GM23338 (cell line): ENCODE results near the gene SETD1A.

Experiments
- CREB1 ChIP-seq: fragments of 250-450 bp; sonication (Bioruptor Pico); IDR thresholded peaks from 2 replicates; pipeline ENCODE4 v1.5.0; 2020; ENCODE audit warnings: low read depth, mild to moderate bottlenecking, moderate library complexity
- EZH2 ChIP-seq: fragments of 200-600 bp; sonication (generic); IDR thresholded peaks from one replicate; pipeline ENCODE4 v1.8.0; 2017; ENCODE audit warnings: antibody characterized with exemption, mild to moderate bottlenecking, low read depth; ENCODE audit not compliant: unreplicated experiment
- EZH2phosphoT487 ChIP-seq: fragments of 200-600 bp; sonication (generic); IDR thresholded peaks from one replicate; pipeline ENCODE4 v1.8.1; 2018; ENCODE audit warnings: antibody characterized with exemption; ENCODE audit not compliant: unreplicated experiment
- JUNB ChIP-seq: IDR thresholded peaks from one replicate; pipeline ENCODE4 v1.6.1; 2016; ENCODE audit warnings: antibody characterized with exemption; ENCODE audit not compliant: unreplicated experiment
- NANOG ChIP-seq: IDR thresholded peaks from 2 replicates; pipeline ENCODE4 v1.6.1; 2016; ENCODE audit warnings: antibody characterized with exemption, borderline replicate concordance
- POLR2AphosphoS5 ChIP-seq: IDR thresholded peaks from 2 replicates; pipeline ENCODE4 v1.6.1; 2016; ENCODE audit warnings: antibody characterized with exemption, low read depth
- STAT1 ChIP-seq: IDR thresholded peaks from one replicate; pipeline ENCODE4 v1.6.1; 2016; ENCODE audit warnings: antibody characterized with exemption; ENCODE audit not compliant: unreplicated experiment
- ZNF114 ChIP-seq: fragments of 250-450 bp; sonication (Bioruptor Pico); IDR thresholded peaks from 2 replicates; pipeline ENCODE4 v1.5.0; 2020; ENCODE audit warnings: mild to moderate bottlenecking, moderate library complexity
- ZNF331 ChIP-seq: fragments of 250-450 bp; sonication (Bioruptor Pico); IDR thresholded peaks from 2 replicates; pipeline ENCODE4 v1.5.0; 2020; ENCODE audit warnings: low read depth, mild to moderate bottlenecking, moderate library complexity
- TF ChIP-seq, protein P1 (sequence below), 2 experiments: fragments of 200-600 bp in 1 of 2; sonication (generic) in 1 of 2; conservative IDR thresholded peaks; 2 replicates each; pipeline versions ENCODE4 v1.5.1 to v1.6.1; 2016 to 2017; ENCODE audit warnings: antibody characterized with exemption in 2 of 2, low read depth in 2 of 2, mild to moderate bottlenecking in 2 of 2, moderate library complexity in 1 of 2
- TF ChIP-seq, protein P2 (sequence below): IDR thresholded peaks from 2 replicates; pipeline ENCODE4 v1.6.1; 2016; ENCODE audit warnings: antibody characterized with exemption
- TF ChIP-seq, protein P3 (sequence below): IDR thresholded peaks from one replicate; pipeline ENCODE4 v1.6.1; 2018; ENCODE audit warnings: antibody characterized with exemption; ENCODE audit not compliant: unreplicated experiment
- TF ChIP-seq, protein P4 (sequence below): fragments of 250-450 bp; sonication (Bioruptor Pico); IDR thresholded peaks from 2 replicates; pipeline ENCODE4 v1.5.0; 2020; ENCODE audit warnings: mild to moderate bottlenecking, moderate library complexity

DNA sequence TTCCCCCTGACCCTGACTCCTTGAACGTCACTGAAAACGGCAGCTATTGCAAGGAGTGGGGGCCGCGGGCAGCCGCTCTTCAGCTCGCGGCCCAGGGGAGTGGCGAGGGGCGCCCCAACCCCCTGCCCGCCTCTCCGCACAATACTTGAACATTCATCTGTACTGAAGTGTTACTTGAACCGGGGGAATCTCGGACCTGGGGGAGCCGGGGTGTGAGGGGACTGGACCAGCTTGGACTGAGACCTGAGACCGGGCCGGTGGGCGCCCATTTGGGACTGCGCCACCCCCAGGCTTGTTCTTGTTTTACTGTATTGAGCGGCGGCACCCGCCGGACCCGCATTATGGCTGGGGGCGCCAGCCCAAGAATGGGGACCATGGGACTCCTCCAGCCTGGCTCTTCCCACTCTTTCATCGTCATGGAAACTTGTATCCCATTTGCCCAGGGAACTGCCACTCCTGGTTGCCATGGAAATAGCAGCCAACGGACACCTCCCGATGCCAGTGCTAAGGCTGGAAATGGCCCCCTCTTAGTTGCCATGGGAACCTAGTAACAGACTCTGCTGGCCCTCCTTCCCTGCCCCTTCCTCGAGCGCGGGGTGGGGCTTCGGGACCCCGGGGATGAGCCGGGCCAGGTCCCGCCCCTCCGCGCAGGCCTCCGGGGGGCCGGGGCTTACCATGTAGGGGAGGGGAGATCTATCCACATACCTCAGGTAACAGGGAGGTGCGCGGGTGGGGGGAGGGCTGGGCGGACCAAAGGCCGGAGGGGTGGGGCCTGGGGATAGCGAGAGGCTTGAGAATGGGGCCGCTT is 9.5 kb upstream of the SETD1A start:
- TF ChIP-seq NANOG (no peak), POLR2AphosphoS5 (peak; percentile 31), JUNB (no peak), EZH2 (no peak), EZH2phosphoT487 (no peak), CREB1 (CRISPR knock-in tag) (peak; percentile 84), ZNF114 (CRISPR knock-in tag) (no peak), ZNF331 (no peak), STAT1 (no peak)
- TF ChIP-seq, protein P1, sequence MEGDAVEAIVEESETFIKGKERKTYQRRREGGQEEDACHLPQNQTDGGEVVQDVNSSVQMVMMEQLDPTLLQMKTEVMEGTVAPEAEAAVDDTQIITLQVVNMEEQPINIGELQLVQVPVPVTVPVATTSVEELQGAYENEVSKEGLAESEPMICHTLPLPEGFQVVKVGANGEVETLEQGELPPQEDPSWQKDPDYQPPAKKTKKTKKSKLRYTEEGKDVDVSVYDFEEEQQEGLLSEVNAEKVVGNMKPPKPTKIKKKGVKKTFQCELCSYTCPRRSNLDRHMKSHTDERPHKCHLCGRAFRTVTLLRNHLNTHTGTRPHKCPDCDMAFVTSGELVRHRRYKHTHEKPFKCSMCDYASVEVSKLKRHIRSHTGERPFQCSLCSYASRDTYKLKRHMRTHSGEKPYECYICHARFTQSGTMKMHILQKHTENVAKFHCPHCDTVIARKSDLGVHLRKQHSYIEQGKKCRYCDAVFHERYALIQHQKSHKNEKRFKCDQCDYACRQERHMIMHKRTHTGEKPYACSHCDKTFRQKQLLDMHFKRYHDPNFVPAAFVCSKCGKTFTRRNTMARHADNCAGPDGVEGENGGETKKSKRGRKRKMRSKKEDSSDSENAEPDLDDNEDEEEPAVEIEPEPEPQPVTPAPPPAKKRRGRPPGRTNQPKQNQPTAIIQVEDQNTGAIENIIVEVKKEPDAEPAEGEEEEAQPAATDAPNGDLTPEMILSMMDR (conservative IDR thresholded peaks at IDR 0.05; ENCODE audit: low read depth in 2 of 2), result peak in 1 of 2 experiments; percentile 17; a peak in 1 of 4 replicates
- TF ChIP-seq, protein P2, sequence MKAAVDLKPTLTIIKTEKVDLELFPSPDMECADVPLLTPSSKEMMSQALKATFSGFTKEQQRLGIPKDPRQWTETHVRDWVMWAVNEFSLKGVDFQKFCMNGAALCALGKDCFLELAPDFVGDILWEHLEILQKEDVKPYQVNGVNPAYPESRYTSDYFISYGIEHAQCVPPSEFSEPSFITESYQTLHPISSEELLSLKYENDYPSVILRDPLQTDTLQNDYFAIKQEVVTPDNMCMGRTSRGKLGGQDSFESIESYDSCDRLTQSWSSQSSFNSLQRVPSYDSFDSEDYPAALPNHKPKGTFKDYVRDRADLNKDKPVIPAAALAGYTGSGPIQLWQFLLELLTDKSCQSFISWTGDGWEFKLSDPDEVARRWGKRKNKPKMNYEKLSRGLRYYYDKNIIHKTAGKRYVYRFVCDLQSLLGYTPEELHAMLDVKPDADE, result 0 out of 2 replicates have a peak, but pooled peaks have one; percentile 26
- TF ChIP-seq, protein P3, sequence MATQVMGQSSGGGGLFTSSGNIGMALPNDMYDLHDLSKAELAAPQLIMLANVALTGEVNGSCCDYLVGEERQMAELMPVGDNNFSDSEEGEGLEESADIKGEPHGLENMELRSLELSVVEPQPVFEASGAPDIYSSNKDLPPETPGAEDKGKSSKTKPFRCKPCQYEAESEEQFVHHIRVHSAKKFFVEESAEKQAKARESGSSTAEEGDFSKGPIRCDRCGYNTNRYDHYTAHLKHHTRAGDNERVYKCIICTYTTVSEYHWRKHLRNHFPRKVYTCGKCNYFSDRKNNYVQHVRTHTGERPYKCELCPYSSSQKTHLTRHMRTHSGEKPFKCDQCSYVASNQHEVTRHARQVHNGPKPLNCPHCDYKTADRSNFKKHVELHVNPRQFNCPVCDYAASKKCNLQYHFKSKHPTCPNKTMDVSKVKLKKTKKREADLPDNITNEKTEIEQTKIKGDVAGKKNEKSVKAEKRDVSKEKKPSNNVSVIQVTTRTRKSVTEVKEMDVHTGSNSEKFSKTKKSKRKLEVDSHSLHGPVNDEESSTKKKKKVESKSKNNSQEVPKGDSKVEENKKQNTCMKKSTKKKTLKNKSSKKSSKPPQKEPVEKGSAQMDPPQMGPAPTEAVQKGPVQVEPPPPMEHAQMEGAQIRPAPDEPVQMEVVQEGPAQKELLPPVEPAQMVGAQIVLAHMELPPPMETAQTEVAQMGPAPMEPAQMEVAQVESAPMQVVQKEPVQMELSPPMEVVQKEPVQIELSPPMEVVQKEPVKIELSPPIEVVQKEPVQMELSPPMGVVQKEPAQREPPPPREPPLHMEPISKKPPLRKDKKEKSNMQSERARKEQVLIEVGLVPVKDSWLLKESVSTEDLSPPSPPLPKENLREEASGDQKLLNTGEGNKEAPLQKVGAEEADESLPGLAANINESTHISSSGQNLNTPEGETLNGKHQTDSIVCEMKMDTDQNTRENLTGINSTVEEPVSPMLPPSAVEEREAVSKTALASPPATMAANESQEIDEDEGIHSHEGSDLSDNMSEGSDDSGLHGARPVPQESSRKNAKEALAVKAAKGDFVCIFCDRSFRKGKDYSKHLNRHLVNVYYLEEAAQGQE, result no peak
- TF ChIP-seq, protein P4, sequence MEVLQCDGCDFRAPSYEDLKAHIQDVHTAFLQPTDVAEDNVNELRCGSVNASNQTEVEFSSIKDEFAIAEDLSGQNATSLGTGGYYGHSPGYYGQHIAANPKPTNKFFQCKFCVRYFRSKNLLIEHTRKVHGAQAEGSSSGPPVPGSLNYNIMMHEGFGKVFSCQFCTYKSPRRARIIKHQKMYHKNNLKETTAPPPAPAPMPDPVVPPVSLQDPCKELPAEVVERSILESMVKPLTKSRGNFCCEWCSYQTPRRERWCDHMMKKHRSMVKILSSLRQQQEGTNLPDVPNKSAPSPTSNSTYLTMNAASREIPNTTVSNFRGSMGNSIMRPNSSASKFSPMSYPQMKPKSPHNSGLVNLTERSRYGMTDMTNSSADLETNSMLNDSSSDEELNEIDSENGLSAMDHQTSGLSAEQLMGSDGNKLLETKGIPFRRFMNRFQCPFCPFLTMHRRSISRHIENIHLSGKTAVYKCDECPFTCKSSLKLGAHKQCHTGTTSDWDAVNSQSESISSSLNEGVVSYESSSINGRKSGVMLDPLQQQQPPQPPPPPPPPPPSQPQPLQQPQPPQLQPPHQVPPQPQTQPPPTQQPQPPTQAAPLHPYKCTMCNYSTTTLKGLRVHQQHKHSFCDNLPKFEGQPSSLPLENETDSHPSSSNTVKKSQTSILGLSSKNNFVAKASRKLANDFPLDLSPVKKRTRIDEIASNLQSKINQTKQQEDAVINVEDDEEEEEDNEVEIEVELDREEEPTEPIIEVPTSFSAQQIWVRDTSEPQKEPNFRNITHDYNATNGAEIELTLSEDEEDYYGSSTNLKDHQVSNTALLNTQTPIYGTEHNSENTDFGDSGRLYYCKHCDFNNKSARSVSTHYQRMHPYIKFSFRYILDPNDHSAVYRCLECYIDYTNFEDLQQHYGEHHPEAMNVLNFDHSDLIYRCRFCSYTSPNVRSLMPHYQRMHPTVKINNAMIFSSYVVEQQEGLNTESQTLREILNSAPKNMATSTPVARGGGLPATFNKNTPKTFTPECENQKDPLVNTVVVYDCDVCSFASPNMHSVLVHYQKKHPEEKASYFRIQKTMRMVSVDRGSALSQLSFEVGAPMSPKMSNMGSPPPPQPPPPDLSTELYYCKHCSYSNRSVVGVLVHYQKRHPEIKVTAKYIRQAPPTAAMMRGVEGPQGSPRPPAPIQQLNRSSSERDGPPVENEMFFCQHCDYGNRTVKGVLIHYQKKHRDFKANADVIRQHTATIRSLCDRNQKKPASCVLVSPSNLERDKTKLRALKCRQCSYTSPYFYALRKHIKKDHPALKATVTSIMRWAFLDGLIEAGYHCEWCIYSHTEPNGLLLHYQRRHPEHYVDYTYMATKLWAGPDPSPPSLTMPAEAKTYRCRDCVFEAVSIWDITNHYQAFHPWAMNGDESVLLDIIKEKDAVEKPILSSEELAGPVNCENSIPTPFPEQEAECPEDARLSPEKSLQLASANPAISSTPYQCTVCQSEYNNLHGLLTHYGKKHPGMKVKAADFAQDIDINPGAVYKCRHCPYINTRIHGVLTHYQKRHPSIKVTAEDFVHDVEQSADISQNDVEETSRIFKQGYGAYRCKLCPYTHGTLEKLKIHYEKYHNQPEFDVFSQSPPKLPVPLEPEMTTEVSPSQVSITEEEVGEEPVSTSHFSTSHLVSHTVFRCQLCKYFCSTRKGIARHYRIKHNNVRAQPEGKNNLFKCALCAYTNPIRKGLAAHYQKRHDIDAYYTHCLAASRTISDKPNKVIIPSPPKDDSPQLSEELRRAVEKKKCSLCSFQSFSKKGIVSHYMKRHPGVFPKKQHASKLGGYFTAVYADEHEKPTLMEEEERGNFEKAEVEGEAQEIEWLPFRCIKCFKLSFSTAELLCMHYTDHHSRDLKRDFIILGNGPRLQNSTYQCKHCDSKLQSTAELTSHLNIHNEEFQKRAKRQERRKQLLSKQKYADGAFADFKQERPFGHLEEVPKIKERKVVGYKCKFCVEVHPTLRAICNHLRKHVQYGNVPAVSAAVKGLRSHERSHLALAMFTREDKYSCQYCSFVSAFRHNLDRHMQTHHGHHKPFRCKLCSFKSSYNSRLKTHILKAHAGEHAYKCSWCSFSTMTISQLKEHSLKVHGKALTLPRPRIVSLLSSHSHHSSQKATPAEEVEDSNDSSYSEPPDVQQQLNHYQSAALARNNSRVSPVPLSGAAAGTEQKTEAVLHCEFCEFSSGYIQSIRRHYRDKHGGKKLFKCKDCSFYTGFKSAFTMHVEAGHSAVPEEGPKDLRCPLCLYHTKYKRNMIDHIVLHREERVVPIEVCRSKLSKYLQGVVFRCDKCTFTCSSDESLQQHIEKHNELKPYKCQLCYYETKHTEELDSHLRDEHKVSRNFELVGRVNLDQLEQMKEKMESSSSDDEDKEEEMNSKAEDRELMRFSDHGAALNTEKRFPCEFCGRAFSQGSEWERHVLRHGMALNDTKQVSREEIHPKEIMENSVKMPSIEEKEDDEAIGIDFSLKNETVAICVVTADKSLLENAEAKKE (CRISPR knock-in tag), result no peak
